Nucleus accumbens (tissue), 56 donors: ENCODE measurements around the gene MANF.

Source experiments
- DNase-seq, 56 donors: peaks; one replicate each; lab custom pipeline; 2025; lab: John Stamatoyannopoulos, UW

MANF gene

DNA sequence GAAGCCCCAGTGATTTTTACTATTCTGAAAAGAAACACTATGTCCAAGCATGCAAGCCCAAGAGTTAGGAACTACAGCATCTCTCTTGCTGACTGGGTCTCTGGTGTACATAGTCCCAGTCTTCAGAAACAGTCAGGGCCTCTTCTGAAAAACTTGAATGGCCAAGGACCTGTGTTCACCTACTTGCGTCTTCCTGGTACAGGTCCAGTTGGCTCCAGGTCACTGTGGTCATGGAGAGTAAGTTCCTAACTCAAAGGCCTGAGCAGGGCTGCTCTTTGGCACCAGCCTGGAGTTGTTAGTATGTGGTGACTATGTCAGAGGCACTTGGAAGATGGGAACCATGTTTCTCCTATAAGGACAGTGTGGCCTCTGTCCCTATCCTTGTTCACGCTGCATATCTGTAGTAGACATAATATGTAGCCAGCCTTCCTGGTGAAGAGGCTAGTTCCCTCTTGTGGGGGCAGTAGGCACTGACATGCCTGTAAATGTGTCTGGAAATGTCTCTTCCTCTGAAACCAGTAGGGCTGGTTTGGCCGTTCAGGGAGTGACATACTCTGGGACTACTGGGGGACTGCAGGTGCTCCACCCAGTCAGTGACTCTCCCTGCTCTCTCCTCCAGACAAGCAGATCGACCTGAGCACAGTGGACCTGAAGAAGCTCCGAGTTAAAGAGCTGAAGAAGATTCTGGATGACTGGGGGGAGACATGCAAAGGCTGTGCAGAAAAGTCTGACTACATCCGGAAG lies 3.4 kb downstream of the MANF start:
- DNase-seq, result no peak

- peak in 24 of 56 donors; percentile 7 to 58 (median 19) for DNase-seq
Measured at GRCh38 chr3:51389423-51390183, 4.5 kb downstream of the MANF start.

GRCh38 chr3:51390246-51391074 lies 5.4 kb downstream of the MANF start:
- peak in 1 of 56 donors; percentile 60 for DNase-seq

GRCh38 chr3:51391075-51391565 lies 6.0 kb downstream of the MANF start, which contains the start of gene RBM15B:
Gene RBM15B, plus strand, starts transcription at chr3:51391285. Its CDS starts 115 bp downstream, at chr3:51391400.
- DNase-seq, result peak; percentile 68 to 98 (median 93)

DNA sequence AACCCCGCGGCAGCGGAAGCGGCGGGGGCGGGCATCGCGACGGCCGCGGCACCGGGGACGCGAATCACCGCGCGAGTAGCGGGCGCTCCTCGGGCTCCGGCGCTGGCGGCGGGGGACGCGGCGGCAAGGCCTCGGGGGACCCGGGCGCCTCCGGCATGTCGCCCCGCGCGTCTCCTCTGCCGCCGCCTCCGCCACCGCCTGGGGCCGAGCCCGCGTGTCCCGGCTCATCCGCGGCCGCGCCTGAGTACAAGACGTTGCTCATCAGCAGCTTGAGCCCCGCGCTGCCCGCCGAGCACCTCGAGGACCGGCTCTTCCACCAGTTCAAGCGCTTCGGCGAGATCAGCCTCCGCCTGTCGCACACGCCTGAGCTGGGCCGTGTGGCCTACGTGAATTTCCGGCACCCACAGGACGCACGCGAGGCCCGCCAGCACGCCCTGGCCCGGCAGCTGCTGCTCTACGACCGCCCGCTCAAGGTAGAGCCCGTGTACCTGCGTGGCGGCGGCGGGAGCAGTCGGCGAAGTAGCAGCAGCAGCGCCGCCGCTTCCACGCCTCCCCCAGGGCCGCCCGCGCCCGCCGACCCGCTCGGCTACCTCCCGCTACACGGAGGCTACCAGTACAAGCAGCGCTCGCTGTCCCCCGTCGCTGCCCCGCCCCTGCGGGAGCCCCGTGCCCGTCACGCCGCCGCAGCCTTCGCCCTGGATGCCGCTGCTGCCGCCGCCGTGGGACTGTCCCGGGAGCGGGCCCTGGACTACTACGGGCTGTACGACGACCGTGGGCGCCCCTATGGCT lies 6.7 kb downstream of the MANF start:
- DNase-seq, result peak in 9 of 56 donors; percentile 13 to 58 (median 39)

DNA sequence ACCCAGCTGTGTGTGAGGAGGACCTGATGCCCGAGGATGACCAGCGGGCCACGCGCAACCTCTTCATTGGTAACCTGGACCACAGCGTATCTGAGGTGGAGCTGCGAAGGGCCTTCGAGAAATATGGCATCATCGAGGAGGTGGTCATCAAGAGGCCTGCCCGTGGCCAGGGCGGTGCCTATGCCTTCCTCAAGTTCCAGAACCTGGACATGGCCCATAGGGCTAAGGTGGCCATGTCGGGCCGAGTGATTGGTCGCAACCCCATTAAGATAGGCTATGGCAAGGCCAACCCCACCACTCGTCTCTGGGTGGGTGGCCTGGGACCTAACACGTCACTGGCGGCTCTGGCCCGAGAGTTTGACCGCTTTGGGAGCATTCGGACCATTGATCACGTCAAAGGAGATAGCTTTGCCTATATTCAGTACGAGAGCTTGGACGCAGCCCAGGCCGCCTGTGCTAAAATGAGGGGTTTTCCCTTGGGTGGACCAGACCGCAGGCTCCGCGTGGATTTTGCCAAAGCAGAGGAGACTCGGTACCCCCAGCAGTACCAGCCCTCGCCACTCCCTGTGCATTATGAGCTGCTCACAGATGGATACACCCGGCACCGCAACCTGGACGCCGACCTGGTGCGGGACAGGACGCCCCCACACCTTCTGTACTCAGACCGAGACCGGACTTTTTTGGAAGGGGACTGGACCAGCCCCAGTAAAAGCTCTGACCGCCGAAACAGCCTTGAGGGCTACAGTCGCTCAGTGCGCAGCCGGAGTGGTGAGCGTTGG lies 7.5 kb downstream of the MANF start:
- no peak for DNase-seq

- DNase-seq, result no peak
Measured at GRCh38 chr3:51393134-51393495, 8.0 kb downstream of the MANF start.

GRCh38 chr3:51393564-51393963 lies 8.5 kb downstream of the MANF start:
- no peak for DNase-seq

DNA sequence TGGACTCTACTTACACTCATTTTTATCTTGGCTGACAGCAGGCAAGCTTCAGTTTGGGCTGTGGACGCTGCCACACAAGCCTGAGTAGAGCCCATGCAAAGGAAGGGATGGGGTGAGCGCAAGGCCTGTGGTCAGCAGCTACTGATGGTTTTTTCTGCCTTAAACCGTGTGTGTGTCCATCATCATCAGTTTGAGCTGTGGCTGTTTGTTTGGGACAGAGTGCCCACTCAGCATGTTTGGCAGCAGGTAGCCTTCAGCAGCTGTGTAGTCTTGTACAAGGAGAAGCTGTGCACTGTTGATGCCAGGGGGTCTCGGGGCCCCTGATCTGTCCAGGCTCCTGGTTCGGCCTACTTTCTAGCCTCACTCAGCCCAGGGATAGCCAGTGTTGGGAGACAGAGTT lies 9.4 kb downstream of the MANF start:
- no peak for DNase-seq

DNA sequence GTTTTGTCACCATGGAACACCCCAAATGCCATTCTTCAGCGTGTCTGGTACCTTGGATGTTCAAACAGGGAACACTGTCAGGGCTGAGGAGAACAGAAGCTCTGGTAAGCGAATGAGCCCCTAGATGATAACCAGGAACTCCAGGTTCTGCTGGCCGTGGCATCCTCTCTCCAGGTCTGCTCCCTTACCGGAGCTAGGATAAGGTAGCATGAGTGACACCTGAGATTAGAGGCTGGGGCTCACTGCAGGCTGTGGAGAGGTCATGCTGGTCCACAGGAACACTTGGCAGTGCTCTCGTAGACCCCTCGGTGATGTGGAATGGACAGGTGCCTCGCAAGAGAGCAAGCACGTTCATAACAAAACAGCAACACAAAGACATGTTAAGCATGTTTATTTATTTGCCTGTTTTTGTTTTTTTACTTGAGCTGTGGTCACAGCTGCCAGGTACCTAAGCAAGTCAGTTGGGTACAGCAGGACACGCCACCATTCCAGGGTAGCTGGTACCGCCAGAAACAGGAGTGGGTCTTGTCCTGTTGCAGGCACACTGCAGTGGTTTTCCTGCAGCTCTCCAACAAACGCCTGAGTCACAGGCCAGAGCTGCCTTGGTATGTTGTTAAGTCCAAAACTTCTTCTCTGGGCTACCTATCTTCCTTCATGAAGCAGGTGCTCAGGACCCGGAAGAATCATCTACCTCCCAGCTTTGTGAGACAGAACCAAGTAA lies 10.6 kb downstream of the MANF start:
- DNase-seq, result no peak

DNA sequence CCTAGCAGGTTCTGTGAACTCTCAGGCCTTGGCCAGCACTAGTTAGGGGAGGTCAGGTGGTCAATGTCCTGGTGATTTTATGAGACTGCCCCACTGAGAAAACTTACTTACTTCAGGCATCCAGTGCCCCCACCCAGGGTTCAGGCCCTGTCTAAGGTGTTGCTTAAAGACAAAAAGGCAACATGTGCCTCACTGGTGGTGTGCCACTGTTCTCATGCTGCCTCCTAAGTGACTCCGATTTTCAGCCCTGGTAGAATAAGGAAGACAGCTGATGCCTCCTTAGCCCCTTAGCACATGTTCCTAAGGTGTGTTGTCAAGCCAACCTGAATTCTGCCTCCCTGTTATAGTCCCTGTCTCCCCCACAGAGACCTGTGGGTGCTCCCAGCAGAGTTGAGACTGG lies 11.3 kb downstream of the MANF start:
- peak in 3 of 56 donors; percentile 13 to 32 (median 21) for DNase-seq

- no peak for DNase-seq
Measured at GRCh38 chr3:51397392-51397791, 12.3 kb downstream of the MANF start.

DNA sequence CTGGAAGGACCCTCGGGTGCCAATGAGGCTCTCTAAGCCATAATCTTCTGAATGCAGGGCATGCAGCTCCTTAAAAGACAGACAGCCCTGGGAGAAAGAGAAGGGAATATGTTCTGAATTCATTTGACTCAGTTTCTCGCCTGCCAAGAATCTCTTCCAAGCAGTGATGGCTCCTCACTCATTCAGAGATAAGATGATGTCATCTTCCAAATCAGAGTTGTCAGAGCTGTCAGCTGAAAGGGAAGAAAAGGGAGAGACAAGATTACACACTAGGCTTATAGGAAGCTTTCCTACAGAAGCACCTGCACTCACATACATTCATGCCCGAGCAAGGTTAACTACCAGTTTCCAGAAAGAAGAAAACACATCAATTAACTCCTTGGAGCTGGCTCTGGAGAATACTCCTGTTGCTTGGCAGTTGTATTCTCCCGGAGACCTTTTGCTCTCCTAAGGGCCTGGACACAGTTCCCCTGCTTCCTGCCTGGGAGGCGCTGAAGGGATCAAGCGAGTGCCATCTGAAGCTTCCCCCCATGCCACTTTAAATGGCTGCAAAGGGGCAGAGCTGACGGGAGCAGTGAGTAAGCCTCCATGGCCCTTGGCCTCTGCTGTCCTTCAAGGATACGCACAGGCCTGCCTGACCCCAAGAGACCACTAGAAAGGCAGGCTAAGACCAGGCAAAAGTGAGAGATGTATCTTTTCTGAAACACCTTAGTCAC lies 13.7 kb downstream of the MANF start:
- DNase-seq, result no peak

GRCh38 chr3:51400166-51400565 lies 15.1 kb downstream of the MANF start:
- no peak for DNase-seq

- DNase-seq, result no peak
Measured at GRCh38 chr3:51401735-51402134, 16.6 kb downstream of the MANF start.

- no peak for DNase-seq
Measured at GRCh38 chr3:51403675-51404074, 18.6 kb downstream of the MANF start.

DNA sequence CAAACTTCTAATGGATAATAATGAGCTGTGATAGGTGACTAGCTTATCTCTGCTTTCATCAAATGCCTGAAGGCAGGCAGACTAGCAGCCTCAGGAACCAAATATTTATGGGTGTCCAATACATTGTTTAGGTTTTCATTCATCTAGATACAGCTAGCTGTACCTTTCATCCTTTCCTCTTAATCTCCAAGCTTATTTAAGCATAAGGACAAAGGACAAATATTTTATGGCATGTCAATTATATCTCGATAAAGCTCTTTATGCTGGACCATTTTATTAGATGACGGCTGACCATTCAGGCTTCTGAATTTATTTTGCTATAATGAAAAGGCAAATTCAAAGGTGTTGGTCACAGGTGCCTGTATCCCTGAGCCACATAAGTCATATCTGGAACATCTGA lies 22.9 kb downstream of the MANF start:
- DNase-seq, result no peak

- DNase-seq, result no peak
Measured at GRCh38 chr3:51408813-51409212, 23.7 kb downstream of the MANF start.
